Kidney capillary endothelial cell (primary cell): Measurements from ENCODE around the gene UBE4B.
"Not testable (repeated sequence)": the region's sequence is repeated elsewhere in the genome, so short reads cannot be mapped to it uniquely, and the experiment has no call there.

Experiments
- DNase-seq: peaks from one replicate; pipeline ENCODE4 v3.0.0-alpha.2; 2018; ENCODE audit warnings: low spot score

UBE4B gene

DNA sequence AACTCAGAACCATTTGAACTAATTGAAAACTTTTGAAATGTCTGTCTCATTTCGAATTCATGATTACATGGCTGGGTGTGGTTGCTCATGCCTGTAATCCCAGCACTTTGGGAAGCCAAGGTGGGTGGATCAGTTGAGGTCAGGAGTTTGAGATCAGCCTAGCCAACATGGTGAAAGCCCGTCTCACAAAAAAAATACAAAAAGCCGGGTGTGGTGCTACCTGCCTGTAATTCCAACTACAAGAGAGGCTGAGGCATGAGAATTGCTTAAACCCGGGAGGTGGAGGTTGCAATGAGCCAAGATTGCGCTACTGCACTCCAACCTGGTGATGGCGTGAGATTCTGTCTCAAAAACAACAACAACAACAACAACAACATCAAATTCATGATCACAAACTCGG lies 40.6 kb downstream of the UBE4B start:
- DNase-seq = not testable (repeated sequence)

DNA sequence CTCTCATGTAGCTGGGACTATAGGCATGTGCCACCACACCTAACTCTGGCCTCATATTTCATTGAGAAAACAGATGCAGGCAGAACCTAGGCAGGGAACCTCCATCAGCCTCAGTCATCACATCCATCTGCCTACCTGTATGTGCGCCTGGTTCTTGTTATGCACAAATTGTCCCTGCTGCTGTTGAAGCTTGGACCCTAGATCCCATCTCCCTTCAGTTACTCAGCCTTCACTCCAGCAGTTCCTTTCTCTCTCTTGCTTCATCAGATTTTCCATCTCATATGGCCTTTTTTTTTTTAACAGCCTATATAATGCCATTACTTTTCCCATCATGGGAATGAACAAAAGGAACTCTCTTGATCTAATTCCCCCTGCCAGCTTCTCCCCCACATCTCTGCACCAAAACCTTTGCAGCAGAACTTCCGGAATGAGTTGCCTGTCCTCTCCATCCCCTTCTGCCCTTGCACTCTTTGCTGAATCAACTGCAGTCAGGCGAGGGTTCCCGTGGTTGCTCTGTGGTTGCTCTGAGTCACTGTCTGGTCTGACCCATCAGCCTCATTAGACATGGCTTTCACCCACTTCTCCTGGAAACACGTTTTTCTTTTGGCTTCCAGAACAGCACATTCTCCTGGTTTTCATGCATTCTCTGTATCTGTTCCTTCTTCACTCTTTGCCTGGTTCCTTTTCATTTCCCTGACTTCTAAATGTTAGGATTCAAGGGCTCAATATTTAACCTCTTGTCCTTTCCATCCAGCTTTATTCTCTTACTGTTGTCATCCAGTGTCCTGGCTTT lies 41.5 kb downstream of the UBE4B start:
- DNase-seq = peak; percentile 43

- DNase-seq = no peak
These were observed 42.3 kb downstream of the UBE4B start for GRCh38 chr1:10074852-10075730.

DNA sequence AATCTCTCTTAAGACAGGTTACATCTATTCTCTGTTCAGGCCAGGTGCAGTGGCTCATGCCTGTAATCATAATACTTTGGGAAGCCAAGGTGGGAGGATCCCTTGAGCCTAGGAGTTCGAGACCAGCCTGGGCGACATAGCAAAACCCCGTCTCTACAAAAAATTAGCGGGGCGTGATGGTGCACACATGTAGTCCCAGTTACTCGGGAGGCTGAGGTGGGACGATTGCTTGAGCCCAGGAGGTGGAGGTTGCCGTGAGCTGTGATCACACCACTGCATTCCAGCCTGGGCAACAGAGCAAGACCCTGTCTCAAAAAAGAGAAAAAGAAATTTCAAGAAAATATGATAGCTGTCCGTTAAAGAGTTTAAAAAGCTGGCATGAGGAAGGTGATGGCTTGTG lies 43.0 kb downstream of the UBE4B start:
- DNase-seq = no peak

DNA sequence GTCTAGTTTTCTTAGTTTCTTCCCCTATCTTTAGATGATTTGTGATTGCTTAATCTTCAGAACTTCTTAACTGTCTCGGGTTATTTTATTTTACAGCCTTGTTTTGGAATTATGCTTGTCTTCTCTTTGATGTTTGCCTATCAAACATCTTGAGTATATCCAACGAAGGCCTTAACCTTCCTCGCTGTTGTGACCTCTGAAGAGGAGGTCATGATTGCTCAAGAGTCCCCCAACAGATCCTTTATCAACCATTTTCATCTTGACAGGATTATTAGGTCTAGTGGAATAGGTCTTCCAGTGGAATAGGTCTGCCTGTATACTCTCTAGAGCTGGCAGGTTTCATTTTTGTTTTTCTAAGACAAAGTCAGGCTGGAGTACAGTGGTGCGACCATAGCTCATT lies 45.7 kb downstream of the UBE4B start:
- no peak for DNase-seq

DNA sequence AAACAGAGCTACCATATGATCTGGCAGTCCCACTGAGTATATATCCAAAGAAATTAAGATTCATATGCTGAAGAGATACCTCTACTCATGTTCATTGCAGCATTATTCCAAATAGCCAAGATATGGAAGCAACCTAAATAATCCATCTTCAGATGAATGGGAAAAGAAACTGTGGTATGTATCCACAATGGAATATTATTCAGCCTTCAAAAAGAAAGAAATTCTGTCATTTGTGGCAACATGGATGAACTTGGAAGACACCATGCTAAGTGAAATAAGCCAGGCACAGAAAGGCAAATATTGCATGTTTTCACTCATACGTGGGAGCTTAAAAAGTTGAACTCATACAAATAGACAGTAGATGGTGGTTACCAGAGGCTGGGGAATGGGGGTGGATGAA lies 47.8 kb downstream of the UBE4B start:
- no peak for DNase-seq

DNA sequence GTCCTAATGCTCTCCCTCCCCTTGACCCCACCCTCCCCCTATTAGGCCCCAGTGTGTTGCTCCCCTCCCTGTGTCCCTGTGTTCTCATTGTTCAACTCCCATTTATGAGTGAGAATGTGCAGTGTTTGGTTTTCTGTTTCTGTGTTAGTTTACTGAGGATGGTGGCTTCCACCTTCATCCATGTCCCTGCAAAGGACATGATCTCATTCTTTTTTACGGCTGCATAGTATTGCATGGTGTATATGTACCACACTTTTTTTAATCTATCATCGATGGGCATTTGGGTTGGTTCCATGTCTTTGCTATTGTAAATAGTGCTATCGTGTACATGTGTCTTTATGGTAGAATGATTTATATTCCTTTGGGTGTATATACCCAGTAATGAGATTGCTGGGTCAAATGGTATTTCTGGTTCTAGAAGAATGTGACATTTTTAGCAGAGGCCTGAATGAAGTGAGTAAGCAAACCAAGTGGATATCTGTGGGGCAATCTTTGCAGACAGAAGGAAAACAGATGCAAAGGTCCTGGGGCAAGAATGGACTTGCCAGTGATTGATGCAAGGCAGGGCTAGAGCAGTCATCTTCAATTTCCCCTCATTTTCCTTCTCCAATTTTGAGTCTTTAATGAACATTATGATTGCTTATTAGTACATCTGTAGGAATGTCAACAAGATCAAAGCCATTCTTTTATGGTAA lies 50.2 kb downstream of the UBE4B start:
- DNase-seq = no peak

- DNase-seq = no peak
These were observed 51.3 kb downstream of the UBE4B start for GRCh38 chr1:10084045-10084444.

DNA sequence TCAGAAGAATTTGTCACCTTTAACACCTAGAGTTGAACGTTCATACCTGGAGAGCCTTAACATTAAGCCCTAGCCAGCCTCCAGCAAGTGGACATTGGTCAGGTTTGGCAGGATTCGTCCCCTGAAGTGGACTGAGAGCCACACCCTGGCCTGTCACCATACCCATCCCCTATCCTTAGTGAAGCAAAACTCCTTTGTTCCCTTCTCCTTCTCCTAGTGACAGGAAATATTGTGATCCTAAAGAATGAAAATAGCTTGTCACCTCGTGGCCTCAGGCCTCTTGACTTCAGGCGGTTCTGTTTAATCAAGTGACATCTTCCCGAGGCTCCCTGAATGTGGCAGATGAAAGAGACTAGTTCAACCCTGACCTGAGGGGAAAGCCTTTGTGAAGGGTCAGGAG lies 52.3 kb downstream of the UBE4B start:
- no peak for DNase-seq

DNA sequence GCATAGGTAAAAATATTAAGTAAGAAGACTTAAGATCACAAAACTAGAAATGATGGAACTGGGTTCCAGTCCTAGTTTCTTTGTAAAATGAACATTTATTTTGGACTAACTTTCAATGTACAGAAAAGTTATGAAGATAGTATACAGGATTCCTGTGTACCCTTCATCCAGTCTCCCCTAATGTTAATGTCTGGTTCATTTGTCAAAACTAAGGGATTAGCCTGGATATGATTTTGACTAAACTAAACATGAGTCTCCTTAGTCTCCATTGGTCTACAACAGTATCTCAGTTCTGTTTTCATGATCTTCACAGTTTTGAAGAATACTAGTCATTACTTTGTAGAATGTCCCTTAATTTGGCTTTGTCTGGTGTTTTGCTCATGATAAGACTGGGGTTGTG lies 54.5 kb downstream of the UBE4B start:
- DNase-seq = no peak

- no peak for DNase-seq
These were observed 69.2 kb downstream of the UBE4B start for GRCh38 chr1:10101929-10102328.

DNA sequence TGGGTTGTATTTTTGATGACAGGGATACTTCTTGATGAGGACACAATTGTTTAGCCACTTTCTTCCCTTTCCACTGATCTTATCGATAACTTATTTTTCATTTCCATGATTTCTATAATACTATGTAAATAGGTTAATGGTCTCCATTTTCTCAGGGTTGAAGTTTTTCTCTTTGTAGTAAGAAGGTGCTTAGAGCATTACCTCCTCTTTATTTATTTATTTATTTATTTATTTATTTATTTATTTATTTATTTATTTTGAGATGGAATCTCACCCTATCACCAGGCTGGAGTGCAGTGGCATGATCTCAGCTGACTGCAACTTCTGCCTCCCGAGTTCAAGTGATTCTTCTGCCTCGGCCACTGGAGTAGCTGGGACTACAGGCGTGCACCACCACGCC lies 70.4 kb downstream of the UBE4B start:
- no peak for DNase-seq

DNA sequence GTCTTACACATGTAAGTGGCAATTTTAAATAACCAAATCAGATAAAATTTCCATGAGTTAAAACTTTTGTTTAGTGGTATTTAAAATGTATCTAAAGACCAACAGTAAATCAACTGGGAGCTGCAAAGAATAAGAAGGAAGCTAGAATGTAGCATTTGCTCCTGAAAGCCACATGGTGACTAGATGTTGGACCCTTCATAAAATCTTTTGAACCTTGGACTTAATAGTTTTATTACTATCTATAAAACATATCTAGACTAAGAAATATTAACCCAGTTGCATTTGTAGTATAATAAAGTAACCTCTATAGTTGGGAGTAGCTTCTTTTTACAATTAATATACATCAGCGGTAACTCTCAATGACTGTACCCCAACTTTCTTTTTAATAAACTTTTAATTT lies 72.1 kb downstream of the UBE4B start:
- DNase-seq = no peak

- DNase-seq = no peak
These were observed 72.7 kb downstream of the UBE4B start for GRCh38 chr1:10105484-10105883.

GRCh38 chr1:10106241-10106640 lies 73.5 kb downstream of the UBE4B start:
- no peak for DNase-seq

GRCh38 chr1:10106756-10107475 lies 74.2 kb downstream of the UBE4B start:
- DNase-seq = no peak

DNA sequence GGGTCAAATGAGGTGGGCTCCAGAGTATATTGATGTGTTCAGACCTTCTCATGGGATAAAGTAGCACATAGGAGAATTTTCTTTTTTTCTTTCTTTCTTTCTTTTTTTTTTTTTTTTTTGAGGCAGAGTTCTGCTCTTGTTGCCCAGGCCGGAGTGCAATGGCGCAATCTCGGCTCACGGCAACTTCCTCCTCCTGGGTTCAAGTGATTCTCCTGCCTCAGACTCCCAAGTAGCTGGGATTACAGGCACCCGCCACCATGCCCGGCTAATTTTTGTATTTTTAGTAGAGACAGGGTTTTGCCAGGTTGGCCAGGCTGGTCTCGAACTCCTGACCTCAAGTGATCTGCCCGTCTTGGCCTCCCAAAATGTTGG lies 74.7 kb downstream of the UBE4B start:
- DNase-seq = not testable (repeated sequence)

- peak; percentile 94 for DNase-seq
These were observed 75.4 kb downstream of the UBE4B start for GRCh38 chr1:10108134-10108663.

DNA sequence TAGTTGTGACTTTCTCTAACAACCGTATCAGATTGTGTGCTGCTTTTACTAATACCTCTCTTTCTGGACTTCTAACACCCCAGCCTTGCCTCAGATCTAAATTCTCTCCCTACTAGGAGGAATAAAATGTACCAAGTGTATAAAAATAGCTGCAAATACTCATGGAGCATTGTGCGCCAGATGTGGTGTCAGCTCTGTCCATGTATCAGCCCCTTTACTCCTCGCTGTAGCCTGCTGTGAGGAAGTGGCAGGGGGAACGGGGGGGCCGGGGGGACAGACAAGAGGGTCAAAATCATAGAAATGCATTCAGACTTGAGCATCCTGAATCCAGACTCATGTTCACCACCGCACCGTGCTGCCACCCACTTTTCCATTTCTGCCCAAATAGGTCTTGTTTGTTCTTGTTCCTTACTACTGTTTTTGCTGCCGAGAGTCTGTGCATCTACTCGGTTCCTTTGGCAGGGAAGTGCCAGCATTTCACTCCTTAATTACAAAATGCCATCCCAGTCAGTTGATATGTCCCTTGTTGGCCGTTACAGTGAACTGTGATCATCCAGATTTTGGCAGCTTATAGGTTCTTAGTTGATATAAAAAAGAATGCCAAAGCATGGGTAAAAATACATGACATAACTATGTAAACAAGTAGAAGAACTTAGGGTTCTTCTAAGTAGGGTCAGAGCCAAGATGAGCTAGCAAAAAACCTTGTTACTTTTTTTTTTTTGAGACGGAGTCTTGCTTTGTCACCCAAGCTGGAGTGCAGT lies 76.4 kb downstream of the UBE4B start:
- peak; percentile 9 for DNase-seq

GRCh38 chr1:10113501-10113900 lies 80.7 kb downstream of the UBE4B start:
- no peak for DNase-seq

DNA sequence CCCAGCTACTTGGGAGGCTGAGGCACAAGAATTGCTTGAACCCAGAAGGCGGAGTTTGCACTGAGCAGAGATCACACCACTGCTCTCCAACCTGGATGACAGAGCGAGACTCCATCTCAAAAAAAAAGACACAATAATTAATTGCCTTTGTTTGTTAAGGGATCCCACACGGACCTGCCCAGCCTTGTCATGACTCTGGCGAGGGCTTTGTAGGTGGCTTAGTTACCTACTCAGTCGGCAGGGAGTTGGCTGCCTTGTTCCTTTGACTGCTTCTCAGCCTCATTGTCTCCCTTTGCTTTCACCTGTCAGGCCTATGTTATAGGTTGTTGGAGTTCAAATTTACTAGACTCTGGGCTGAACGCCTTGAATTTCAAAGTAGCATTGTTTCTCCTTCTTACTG lies 82.0 kb downstream of the UBE4B start:
- no peak for DNase-seq
